ENCODE results near the gene SYPL2.
A peak's percentile ranks its signal among the peaks of the same experiment; 100 is the strongest.

The SYPL2 gene

GRCh38 chr1:109477821-109478220 lies 11.5 kb downstream of the SYPL2 start:
- Histone ChIP-seq H3K9me3 (ENCODE audit: insufficient read depth, low read depth, low read length) (no peaks in the 10 kb centered on the region), H4K20me1 (ENCODE audit: insufficient read depth, low read length, poor library complexity, severe bottlenecking) (no peaks in the 10 kb centered on the region), H2AFZ (ENCODE audit: low read length) (peak overlapping the region; percentile 7; the same call in 1 of the 2 replicates), H3F3A (ENCODE audit: low read depth) (no peaks in the 10 kb centered on the region), H3K36me3 (ENCODE audit: insufficient read depth, low read length) (no peaks in the 10 kb centered on the region), H3K27me3 (ENCODE audit: insufficient read depth, low read length, poor library complexity, severe bottlenecking) (no peaks in the 10 kb centered on the region), H3K9ac (ENCODE audit: low read depth, low read length, poor library complexity, severe bottlenecking) (no peak overlapping the region), H3K4me1 (ENCODE audit: insufficient read depth, low read length, poor library complexity, severe bottlenecking) (peaks cover 10% of the 10 kb centered on the region), H3K9me2 (replicated peaks; ENCODE audit: low read depth, low read length) (no peaks in the 10 kb centered on the region), H3K4me2 (ENCODE audit: low read depth, low read length, poor library complexity, severe bottlenecking) (peak overlapping the region; percentile 10), H3K79me2 (ENCODE audit: insufficient read depth, low read length) (no peaks in the 10 kb centered on the region), H3K4me3 (ENCODE audit: low read length, poor library complexity, severe bottlenecking) (no peak overlapping the region)
- no peak for TF ChIP-seq CTCF (conservative IDR thresholded peaks at IDR 0.05; ENCODE audit: low read length)
- no peak for TF ChIP-seq EZH2phosphoT487 (IDR thresholded peaks at IDR 0.05; ENCODE audit: borderline replicate concordance)

GRCh38 chr1:109478806-109479205 lies 12.5 kb downstream of the SYPL2 start:
- H3K4me2 ChIP-seq (ENCODE audit: low read depth, low read length, poor library complexity, severe bottlenecking): no peak overlapping the region
- H3K9me3 ChIP-seq (ENCODE audit: insufficient read depth, low read depth, low read length): no peaks in the 10 kb centered on the region
- peaks cover 16% of the 10 kb centered on the region for H3K4me1 ChIP-seq (ENCODE audit: insufficient read depth, low read length, poor library complexity, severe bottlenecking)
- no peaks in the 10 kb centered on the region for H4K20me1 ChIP-seq (ENCODE audit: insufficient read depth, low read length, poor library complexity, severe bottlenecking)
- H3K36me3 ChIP-seq (ENCODE audit: insufficient read depth, low read length): no peaks in the 10 kb centered on the region
- no peaks in the 10 kb centered on the region for H3K27me3 ChIP-seq (ENCODE audit: insufficient read depth, low read length, poor library complexity, severe bottlenecking)
- no peak overlapping the region for H3K9ac ChIP-seq (ENCODE audit: low read depth, low read length, poor library complexity, severe bottlenecking)
- no peaks in the 10 kb centered on the region for H3K79me2 ChIP-seq (ENCODE audit: insufficient read depth, low read length)
- no peak overlapping the region for H3K4me3 ChIP-seq (ENCODE audit: low read length, poor library complexity, severe bottlenecking)
- no peaks in the 10 kb centered on the region for H3K9me2 ChIP-seq (replicated peaks; ENCODE audit: low read depth, low read length)
- no peak overlapping the region for H2AFZ ChIP-seq (ENCODE audit: low read length)
- TF ChIP-seq CTCF (conservative IDR thresholded peaks at IDR 0.05; ENCODE audit: low read length) (no peak), EZH2phosphoT487 (IDR thresholded peaks at IDR 0.05; ENCODE audit: borderline replicate concordance) (no peak)
- no peaks in the 10 kb centered on the region for H3F3A ChIP-seq (ENCODE audit: low read depth)

GRCh38 chr1:109479311-109479710 lies 13.0 kb downstream of the SYPL2 start:
- no peaks in the 10 kb centered on the region for H3K27me3 ChIP-seq (ENCODE audit: insufficient read depth, low read length, poor library complexity, severe bottlenecking)

More at GRCh38 chr1:109479311-109479710, 13.0 kb downstream of the SYPL2 start:
- Histone ChIP-seq H3F3A (ENCODE audit: low read depth) (no peaks in the 10 kb centered on the region), H4K20me1 (ENCODE audit: insufficient read depth, low read length, poor library complexity, severe bottlenecking) (no peaks in the 10 kb centered on the region), H3K9me3 (ENCODE audit: insufficient read depth, low read depth, low read length) (no peaks in the 10 kb centered on the region), H3K4me3 (ENCODE audit: low read length, poor library complexity, severe bottlenecking) (no peak overlapping the region), H3K9ac (ENCODE audit: low read depth, low read length, poor library complexity, severe bottlenecking) (no peak overlapping the region), H3K4me1 (ENCODE audit: insufficient read depth, low read length, poor library complexity, severe bottlenecking) (peaks cover 18% of the 10 kb centered on the region), H2AFZ (ENCODE audit: low read length) (no peak overlapping the region), H3K9me2 (replicated peaks; ENCODE audit: low read depth, low read length) (no peaks in the 10 kb centered on the region), H3K4me2 (ENCODE audit: low read depth, low read length, poor library complexity, severe bottlenecking) (no peak overlapping the region), H3K36me3 (ENCODE audit: insufficient read depth, low read length) (no peaks in the 10 kb centered on the region), H3K79me2 (ENCODE audit: insufficient read depth, low read length) (no peaks in the 10 kb centered on the region; the same call in 1 of the 2 replicates)
- TF ChIP-seq CTCF (conservative IDR thresholded peaks at IDR 0.05; ENCODE audit: low read length) (no peak), EZH2phosphoT487 (IDR thresholded peaks at IDR 0.05; ENCODE audit: borderline replicate concordance) (no peak)

Measured in Loucy (cell line).